ENCODE results near the gene FGF12.

DNA sequence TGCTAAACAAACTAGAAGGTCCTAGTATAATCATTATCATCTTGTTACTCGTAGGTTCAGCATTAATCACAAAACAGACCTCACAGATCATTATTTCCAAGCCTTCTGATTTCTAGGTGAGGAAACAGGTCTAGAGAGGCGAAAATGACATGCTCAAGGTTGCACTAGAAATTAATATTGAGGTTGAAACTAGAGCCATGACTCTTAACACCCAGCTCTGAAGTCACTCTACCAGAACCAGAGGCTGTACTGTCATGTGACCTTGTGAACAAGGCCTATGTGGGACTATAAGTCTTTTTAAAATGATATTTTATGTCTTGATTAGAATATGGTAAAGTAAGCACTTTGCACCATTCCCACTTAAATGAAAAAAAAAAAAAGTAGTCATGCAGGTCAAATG lies 23.8 kb upstream of the FGF12 start:
- TF ChIP-seq CTCF (IDR thresholded peaks at IDR 0.05) (no peak), EZH2 (IDR thresholded peaks at IDR 0.05; ENCODE audit: borderline replicate concordance, insufficient read depth, low read depth, low read length, poor library complexity, severe bottlenecking) (no peak)
